CD4-positive, alpha-beta T cell treated with Interleukin-6 at 100 ng/mL for 8 hours (primary cell): ENCODE data around the gene ZNF362.
"Not testable (repeated sequence)": the region's sequence is repeated elsewhere in the genome, so short reads cannot be mapped to it uniquely, and the experiment has no call there.

ENCODE experiments used
- DNase-seq: peaks from one replicate; pipeline ENCODE4 v3.0.0-alpha.2; 2020; ENCODE audit warnings: mixed read lengths, low spot score

Gene ZNF362, protein sequence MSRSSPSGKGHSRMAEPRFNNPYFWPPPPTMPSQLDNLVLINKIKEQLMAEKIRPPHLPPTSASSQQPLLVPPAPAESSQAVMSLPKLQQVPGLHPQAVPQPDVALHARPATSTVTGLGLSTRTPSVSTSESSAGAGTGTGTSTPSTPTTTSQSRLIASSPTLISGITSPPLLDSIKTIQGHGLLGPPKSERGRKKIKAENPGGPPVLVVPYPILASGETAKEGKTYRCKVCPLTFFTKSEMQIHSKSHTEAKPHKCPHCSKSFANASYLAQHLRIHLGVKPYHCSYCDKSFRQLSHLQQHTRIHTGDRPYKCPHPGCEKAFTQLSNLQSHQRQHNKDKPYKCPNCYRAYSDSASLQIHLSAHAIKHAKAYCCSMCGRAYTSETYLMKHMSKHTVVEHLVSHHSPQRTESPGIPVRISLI

DNA sequence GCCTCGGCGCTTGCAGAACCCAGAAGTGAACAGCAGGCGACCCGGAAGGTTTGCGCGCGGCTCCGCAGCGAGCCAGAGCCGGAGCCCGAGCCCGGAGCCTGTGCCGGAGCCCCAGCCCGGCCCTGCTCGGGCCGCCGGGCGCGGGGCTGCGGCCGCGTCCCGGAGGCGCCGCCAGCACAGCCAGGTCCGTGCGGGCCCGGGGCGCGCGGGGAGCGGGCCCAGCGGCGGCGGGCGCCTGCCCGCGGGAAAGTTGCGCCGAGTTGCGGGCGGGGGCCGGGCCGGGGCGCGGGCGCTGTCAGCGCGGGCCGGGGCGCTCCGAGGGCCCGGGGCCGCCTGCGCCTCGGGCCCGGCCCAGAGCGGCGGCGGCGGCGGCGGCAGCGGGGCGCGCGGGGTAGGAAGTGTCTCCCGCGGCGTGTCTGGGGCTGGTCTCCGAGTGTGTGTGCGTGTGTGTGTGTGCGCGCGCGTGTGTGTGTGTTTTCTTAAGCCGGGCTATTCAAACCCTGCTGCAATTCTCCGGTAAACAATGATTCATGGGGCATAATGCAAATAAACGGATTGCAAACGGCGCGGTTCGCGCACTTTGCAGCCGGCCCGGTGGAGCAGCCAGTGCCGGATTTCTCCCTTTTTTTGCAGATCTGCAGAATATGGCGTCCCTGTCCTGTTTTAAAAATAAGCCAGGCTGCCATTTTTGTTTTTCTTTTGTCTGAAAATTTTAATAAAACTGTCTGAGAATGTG lies at the start of gene ZNF362:
ZNF362 (plus strand) TSS at position 22 of the 736 bp plus-strand sequence. CDS start 14,083 bp downstream, outside the sequence.
- peak; percentile 63 for DNase-seq

DNA sequence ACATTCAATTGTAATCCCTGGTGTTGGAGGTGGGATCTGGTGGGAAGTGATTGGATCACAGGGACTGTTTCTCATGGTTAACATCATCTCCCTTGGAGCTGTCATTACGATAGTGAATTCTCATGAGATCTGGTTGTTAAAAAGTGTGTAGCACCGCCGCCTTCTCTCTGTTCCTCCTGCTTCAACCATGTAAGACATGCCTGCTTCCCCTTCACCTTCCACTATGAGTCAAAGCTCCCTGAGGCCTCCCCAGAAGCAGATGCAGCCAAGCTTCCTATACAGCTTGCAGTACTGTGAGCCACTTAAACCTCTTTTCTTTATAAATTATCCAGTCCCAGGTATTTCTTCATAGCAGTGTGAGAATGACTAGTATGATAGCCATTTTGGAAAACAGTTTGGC lies 44.3 kb upstream of the ZNF362 start:
- no peak for DNase-seq

DNA sequence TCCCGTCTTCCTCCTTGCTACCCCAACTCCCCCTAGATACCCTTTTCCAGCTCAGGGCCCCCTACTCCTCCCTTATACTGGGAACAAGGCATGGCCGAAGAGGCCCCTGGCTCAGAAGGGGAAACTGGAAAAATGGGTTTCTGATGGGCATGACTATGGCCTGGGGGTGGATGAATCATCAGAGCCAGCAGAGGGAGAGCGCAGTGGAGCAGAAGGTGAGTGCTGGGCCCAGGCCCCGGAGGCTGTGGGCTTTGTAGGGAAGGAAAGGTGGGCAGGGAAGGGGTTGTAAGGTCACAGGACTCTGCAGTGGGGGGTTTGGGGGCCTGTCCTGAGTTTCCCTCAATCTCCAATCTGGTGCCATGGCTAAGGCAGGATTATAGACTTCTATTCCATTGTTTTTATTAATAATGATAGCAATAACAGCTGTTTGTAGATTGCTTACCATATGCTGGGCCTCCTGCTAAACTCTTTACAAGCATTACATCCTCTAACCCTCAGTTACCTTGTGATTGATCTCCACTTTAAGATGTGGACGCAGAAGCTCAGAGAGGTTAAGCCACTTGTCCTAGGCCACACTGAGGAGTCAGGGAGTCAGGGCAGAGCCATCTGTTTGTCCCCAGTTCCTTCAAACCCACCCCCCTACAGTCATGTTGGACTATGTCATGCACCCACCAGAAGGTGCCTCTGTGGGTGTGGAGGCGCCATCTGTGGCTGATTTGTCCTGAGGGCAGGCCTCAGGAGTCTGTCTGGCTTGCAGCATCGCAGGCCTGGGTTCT lies 36.2 kb upstream of the ZNF362 start:
- no peak for DNase-seq

DNA sequence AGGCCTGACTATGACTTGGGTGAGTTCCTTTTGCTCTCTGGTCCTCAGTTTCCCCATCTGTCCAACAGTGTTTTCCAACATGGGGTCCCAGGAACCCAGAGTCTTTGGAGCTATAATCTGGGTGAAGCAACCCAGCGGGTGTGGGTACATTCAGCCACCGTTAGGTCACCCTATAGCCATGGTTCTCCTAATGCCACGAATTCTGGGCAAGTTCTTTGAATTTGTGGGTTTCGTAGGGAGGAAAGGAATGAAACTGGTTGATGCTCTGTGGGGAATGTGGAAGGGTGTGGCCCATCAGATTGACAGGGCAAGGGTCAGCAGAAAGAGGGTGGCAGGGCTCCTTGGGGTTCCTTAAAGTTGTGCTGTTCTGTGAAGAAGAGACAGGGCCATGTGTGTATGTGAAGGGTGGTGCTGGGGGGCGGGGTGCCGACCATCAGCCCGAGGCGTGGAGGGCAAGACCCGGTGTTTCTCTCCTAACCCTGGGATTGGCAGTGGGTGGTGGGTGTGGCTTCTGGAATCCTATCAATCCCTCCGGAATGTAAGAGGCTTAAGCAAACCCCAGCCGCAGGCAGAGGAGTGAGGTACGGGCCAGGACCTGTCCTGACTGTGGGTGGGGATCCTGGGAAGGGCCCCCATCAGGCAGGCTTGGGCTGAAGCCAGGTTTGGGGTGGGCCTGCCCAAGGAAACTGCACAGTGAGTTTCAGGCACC lies 35.5 kb upstream of the ZNF362 start:
- no peak for DNase-seq

DNA sequence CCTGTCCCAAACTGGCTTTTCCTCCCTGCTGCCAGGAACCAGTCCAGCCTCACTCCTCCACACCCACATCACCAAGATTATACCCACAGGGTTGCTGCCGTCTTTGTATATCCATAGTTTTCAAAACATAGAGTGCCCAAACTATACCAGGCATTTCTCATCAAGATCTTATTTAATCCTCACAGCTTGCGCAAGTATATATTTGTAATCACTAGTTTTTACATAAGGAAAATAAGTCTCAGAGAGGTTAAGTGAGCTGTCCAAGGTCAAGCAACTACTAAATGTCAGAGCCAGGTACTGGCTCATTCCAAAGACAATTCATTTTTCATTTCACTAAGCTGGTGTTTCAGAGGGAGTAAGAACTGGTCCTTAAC lies 34.9 kb upstream of the ZNF362 start:
- no peak for DNase-seq

DNA sequence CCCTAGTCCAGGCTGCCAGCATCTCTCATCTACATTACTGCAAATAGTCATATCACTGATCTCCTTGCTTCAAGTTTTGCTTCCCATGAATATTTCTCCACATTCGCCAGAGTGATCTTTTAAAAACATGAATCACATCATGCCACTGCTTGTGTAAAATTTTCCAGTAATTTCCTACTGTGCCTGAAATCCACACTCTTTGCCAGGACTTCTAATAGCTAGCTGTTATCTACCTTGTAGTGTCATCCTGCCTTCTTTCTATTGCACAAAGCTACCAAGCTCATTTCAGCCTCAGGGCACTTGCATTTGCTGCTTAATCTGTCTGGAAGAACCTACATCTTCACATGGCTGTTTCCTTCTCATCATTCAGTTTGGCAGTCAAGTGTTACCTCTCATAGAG lies 33.9 kb upstream of the ZNF362 start:
- no peak for DNase-seq

DNA sequence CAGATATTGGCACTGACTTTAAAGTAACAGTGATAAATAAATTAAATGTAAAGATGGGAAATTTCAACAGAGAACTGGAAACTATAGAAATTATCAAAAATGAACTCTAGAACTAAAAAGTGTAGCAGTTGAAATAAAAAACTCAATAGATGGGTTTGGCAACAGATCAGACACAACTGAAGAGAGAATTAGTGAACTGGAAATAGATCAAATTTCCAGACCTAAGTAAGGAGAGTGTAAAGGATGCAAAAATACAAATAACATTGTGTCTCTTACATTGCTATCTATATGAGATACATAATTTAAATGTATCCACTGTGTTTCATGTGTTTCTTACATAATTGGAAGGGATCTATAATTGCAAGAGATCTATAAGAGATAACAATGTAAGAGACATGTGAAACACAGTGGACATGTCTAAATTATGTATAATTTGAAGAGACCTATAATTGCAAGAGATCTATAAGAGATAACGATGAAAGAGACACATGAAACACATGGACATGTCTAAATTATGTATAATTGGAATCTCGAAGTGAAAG lies 32.1 kb upstream of the ZNF362 start:
- DNase-seq: no peak

DNA sequence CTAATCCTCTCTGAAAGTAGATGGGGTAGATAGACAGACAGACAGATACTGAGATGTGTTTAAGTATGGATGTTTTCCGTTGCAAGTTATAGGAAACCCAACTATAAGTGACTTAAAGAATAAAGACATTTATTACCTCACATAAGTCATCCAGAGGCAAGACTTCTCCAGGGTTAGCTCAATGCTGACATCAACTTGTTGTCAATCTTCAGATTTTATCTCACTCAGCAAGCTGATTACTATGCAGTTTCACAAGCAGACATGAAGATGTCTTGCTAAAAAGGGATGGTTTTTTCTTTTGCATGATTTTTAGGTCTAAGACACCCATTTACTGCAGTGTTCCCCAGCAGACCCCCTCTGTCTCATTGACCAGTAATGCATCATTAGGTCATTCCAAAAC lies 30.7 kb upstream of the ZNF362 start:
- DNase-seq: no peak

DNA sequence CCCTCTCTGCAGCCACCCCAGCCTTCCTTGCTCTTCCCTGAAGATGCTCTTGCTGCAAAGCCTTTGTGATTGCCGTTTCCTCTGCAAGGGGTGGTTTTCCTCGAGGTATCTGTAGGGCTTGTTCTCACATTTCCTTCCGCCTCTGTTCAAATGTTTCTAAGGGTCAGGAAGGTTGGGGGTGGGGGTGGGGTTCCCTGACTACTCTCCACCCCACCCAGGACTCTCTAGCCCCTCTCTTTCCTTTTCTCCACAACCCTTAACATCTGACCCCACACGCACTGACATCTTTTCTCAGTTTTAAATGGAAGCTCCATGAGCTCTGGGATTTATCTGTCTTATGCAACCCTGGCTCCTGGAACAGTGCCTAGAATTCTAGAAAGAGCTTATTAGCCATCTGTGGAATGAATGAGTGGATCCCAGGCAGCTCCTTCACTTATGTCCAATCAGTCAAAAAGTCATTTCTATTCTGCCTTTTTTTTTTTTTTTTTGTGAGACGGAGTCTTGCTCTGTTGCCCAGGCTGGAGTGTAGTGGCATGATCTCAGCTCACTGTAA lies 27.3 kb upstream of the ZNF362 start:
- DNase-seq: no peak

DNA sequence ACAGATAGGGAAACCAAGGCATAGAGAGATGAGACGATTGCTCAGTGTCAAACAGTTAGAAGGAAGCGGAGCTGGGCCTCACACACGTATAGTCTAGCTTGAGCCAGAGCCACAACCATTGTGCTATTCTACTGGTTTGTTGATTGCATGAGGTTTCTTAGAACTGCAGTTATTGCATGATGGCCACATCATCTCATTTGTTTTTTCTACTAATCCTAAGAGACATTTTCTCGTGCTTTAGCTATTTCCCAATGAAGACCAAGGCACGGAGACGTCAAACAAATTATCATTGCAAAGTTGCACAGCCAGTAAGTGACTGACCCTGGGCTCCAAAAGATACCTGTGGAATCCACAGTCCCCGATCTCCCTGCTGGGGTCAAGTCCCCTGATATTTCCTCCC lies 25.1 kb upstream of the ZNF362 start:
- DNase-seq: no peak

DNA sequence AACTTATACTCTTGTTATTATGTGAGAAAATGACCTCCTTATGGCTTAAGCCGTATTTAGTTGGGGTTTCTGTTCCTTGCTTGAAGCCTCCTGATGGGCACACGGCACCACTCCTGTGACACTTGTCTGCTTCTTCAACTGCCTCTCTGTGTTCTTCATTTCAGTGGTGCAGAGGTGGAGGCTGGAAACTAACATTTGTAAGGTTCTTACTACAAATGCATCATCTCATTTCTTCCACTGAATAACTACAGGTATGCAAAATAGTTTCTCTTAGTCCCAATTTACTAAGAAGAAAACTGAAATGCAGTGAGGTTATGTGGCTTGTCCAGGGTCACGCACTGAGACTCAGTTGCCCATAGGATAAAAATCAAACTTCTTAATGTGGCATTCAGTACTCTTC lies 23.6 kb upstream of the ZNF362 start:
- DNase-seq: no peak

DNA sequence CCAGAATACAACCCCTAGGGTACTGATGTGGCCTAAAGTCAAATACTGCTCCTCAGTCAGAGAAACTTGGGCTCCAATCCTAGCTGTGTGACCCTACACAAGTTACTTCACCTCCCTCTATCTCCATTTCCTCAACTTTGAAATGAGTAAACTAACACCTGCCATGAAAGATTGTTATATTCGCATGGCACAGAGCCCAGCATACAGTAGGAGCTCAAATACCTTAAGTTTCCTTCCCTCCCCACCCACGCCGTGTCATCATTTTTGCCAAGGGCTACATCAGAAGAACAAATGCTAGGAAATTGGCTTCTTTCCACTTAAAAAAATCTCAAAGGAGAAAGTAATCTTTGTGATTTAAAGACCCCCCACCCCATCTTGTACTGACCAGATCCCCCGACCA lies 22.2 kb upstream of the ZNF362 start:
- DNase-seq: no peak

DNA sequence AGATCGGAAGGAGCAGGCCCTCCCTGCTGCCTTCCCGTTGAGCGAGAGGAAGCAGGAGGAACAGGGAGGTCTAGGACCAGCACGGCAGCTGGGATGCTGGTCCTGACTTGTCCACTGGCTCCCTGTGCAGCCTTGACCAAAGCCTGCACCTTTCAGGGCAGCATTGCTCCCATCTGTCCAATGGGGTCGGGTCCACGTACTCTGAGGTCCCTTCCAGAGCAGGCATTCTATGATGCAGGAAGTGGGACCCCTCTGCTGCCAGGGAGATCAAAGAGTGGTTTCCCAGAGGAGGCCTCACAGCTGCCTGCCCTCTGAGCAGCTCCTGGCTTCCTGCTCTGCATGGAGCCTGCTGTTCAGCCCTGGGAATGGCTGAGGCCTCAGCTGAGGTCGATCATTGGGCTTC lies 21.7 kb upstream of the ZNF362 start:
- no peak for DNase-seq

DNA sequence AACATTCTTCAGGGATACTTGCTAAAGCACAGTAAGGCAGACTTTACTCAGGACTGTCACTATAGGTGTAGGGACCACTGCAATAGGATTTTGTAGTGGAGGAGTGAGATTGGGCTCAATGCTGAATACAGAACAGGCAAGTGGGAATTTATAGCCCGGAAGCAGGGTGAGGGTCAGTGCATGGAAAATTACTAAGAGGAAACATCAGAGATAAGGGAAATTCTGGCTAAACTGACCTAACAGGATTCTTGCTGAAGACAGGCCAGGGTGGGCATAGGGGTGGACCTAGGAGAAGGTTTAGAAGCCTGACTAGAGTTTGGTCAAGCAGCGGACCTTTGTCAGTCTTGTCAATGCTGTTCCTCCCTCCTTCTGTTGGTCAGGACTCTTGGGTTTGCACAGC lies 20.8 kb upstream of the ZNF362 start:
- DNase-seq: no peak

DNA sequence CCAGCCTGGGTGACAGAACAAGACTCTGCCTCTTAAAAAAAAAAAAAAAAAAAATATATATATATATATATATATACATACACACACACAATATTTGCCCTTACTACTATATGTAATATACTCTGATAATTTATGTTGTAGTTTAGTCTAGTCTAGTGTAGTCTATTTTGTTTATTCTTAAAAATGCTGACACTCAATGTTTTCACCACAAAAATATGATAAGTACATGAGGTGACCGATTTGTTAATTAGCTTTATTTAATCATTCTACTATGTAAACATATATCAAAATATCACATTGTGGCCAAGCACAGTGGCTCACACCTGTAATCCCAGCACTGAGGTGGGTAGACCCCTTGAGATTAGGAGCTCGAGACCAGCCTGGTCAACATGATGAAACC lies 19.8 kb upstream of the ZNF362 start:
- DNase-seq: no peak

DNA sequence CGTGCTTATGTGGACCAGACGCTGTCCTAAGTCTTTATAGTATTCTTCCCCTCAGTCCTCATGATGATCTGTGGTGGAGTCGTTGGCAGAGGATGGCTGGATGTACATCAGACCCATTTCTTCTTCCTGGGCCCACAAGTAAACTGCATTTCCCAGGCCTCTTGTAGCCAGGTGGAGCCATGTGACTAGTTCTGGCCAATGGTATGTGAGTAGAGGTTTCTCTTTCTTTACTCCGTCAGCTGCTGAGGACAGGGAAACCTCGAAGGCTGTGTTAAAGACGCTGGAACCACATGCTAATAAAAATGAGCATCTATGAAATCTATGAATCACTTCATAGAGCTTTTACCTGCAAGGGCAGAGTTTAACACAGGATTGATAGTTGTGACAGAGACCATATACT lies 18.7 kb upstream of the ZNF362 start:
- peak; percentile 46 for DNase-seq

DNA sequence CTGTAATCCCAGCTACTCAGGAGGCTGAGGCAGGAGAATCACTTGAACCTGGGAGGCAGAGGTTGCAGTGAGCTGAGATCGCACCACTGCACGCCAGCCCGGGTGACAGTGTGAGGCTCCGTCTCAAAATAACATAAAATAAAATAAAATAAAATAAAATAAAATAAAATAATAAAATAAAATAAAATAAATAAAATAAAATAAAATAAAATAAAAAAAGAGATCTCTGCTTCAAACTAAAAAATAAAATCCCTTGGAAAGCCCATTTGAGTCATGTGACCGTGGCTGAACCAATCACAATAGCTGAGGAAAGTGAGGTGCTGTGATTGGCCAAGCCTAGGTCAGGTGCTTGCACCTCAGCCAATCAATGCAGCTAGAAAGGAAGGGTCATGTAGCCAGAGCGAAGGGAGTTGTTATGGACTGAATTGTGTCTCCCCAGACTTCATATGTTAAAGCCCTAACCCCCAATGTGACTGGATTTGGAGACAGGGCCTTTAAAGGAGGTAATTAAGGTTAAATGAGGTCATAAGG lies 18.0 kb upstream of the ZNF362 start:
- DNase-seq: not testable (repeated sequence)

DNA sequence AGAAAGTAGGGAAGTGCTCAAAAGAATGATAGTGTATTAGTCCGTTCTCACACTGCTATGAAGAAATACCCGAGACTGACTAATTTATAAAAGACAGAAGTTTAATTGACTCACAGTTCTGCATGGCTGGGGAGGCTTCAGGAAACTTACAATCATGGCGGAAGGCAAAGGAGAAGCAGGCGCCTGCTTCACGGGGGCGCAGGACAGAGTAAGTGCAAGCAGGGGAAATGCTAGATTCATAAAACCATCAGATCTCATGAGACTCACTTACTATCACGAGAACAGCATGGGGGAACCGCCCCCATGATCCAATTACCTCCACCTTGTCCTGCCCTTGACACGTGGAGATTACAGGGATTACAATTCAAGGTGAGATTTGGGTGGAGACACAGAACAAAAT lies 16.9 kb upstream of the ZNF362 start:
- not testable (repeated sequence) for DNase-seq

DNA sequence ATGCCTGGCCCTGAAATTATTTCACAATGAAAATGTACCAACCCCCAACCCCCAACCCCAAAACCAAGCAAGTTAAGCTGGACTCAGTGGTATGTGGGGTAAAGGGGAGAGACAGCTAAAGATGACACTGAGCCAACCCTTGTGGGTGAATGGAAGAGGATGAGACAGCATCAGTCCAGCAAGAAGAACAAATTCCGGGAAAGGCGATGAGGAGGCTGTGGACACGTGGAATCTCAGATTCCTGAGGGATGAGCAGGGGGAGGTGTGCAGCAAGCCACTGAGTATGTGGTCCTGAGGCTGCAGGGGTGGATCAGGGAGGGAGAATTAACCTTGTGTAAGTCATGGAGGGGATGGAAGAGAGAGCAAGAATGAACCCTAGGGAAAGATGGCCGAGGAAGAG lies 14.4 kb upstream of the ZNF362 start:
- DNase-seq: no peak

DNA sequence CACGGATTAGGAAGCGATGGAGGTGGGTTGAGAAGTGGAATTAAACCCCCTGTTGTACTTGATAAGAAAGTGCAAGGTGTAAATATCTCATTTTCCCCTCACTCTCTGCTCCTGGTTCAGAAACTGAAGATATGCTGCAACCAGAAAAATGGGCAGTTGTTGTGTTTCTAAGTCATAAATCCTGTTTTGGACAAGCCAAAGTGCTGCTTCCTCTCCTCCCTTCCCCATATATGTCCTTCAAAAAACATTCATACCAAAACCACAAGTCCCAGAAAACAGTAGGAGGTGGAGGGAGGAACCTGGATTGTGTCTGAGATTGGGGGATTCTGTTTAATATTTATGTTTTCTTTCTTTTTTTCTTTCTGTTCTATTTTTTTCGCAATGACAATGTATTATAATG lies 13.6 kb upstream of the ZNF362 start:
- DNase-seq: no peak

DNA sequence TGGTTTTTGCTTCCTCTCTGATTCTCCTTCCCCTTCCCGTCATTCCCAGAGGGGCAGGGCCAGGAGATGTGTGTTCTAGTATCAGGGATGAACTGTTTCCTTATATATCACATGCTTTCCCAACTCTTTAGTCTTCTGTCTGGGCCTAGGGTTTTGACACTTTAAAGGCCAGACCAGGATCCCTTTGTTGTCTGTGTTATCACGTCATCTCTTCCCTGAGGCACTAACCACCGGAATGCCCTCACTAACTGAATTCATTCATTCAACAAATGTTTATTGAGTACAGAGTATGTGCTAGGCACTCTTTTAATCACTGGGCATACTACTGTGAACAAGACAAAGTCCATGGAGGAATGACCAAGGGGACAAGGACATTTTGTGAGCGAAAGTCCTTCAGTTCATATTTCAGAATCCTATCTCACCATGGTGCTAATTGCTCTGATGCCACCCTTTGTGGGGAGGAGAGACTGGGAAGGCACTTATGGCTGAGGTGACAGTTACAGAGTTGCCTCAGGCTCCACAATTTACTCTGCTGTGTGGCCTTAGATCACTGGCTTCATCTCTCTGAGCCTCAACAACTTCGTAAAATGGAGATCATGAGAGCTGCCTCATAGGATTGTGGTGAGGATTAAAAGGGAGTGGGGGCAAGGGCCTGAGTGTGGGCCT lies 12.0 kb upstream of the ZNF362 start:
- DNase-seq: no peak
